SH-SY5Y (cell line): ENCODE measurements around the gene ALG14.

Experiments used
- GATA2 ChIP-seq: IDR thresholded peaks from 2 replicates; pipeline ENCODE4 v1.6.1; 2011; ENCODE audit warnings: mild to moderate bottlenecking, low read depth, low read length
- GATA3 ChIP-seq: IDR thresholded peaks from 2 replicates; pipeline ENCODE4 v1.6.1; 2011; ENCODE audit warnings: low read depth, mild to moderate bottlenecking, low read length, moderate library complexity

DNA sequence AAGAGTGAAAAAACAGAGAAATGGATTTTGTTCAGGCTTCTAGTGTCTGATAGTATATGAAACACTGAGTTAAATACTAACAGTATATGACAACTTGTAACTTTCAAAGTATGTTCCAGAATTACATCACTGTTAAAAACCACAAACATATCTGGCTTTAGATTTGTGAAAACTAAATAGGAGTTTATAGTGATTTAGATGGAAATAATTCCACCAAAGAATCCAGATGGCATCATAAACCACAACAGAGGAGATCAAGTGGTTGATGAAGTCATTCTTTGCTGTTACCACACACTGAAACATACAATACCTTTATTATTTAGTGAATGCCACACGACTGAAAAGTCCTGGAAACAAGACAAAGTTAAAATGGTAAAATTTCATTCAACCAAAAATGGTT is 37.2 kb downstream of the ALG14 start:
- TF ChIP-seq GATA2 = no peak
- TF ChIP-seq GATA3 = no peak
